GM10248 (cell line): ENCODE data around the gene ATP6V0C.

Experiments
- CTCF ChIA-PET: fragments of 300-600 bp; sonication (Branson Sonifier 250); formaldehyde crosslinking; extraction: SDS; loops from one replicate; lab custom pipeline; 2021; ENCODE audit warnings: antibody characterized with exemption; lab: Yijun Ruan, JAX
- POLR2A ChIA-PET: fragments of 350-650 bp; sonication (Branson Sonifier 250); formaldehyde crosslinking; extraction: SDS; loops from one replicate; lab custom pipeline; 2020; ENCODE audit warnings: antibody characterized with exemption; lab: Yijun Ruan, JAX
- DNase-seq: peaks from one replicate; pipeline ENCODE4 v3.0.0; 2012; ENCODE audit errors: extremely low spot score
- CTCF ChIP-seq: IDR thresholded peaks from 2 replicates; pipeline ENCODE4 v1.5.1; 2012; ENCODE audit warnings: mild to moderate bottlenecking, low read depth; ENCODE audit errors: extremely low read depth, missing control alignments, control extremely low read depth

Gene ATP6V0C

GRCh38 chr16:2513405-2514332, at the start of gene ATP6V0C:
Gene ATP6V0C, plus strand, starts transcription at chr16:2513952. Its CDS starts 152 bp downstream, at chr16:2514104.
- POLR2A ChIA-PET: interaction anchor here (0.5 to 0.6 kb wide), 2 partner anchors 31 to 239 kb away, joined by 3 to 6 read pairs; partner anchors contain the start of gene SRRM2
- peak; percentile 97 for DNase-seq
- CTCF ChIA-PET: interaction anchor here (1.0 kb wide), 1 partner anchor 43 kb away, joined by 3 read pairs; the partner anchor contains the start of gene NTN3
- TF ChIP-seq CTCF: no peak

- DNase-seq: no peak
- no peak for TF ChIP-seq CTCF
- ChIA-PET POLR2A (interaction anchor here (0.6 to 0.7 kb wide), 2 partner anchors 17 to 306 kb away, joined by 3 to 9 read pairs; no protein-coding TSS in a partner anchor), CTCF (interaction anchor here (1.0 kb wide), 1 partner anchor 10 kb away, joined by 3 read pairs; the partner anchor contains the start of gene TBC1D24)
Measured at GRCh38 chr16:2464333-2464732, 49.4 kb upstream of the ATP6V0C start.

- CTCF ChIA-PET: interaction anchor here (0.9 kb wide), 1 partner anchor 9 kb away, joined by 4 read pairs; the partner anchor contains the start of gene TBC1D24
- TF ChIP-seq CTCF: peak; percentile 28
- POLR2A ChIA-PET: no interaction called here
- no peak for DNase-seq
Measured at GRCh38 chr16:2465653-2466415, 47.9 kb upstream of the ATP6V0C start.

GRCh38 chr16:2466667-2467527, 46.9 kb upstream of the ATP6V0C start:
- POLR2A ChIA-PET: interaction anchor here (0.7 kb wide), 1 partner anchor 312 kb away, joined by 5 read pairs; no protein-coding TSS in a partner anchor
- CTCF ChIA-PET: no interaction called here

More at GRCh38 chr16:2466667-2467527, 46.9 kb upstream of the ATP6V0C start:
- no peak for DNase-seq
- no peak for TF ChIP-seq CTCF
